K562 (cell line): ENCODE data around the gene DCAF4. TPM values are rescaled to one million over a fixed set of nuclear protein-coding genes. Genes with fewer than 3 reads are reported as not detected.

Source experiments
- ATAC-seq: fragments of 200-7000 bp; cut with Tn5 transposase; 3 replicates; pipeline ENCODE4 v1.9.1; 2020; ENCODE audit warnings: moderate library complexity
- BruUV-seq: library from RNA; stranded (reverse); fragments of 400-500 nt; replicated peaks from 2 replicates; lab custom pipeline; 2021; lab: Mats Ljungman, UMichigan
- CTCF ChIA-PET: fragments of 300-600 bp; formaldehyde crosslinking; extraction: SDS; loops from one replicate; lab custom pipeline; 2021; ENCODE audit warnings: low intra/inter-chr PET ratio; lab: Yijun Ruan, JAX
- POLR2A ChIA-PET: fragments of 300-600, 350-650 bp; sonication (Branson Sonifier 250); formaldehyde crosslinking; extraction: SDS; loops from one replicate; lab custom pipeline; 2021; ENCODE audit warnings: antibody characterized with exemption, inconsistent platforms; lab: Yijun Ruan, JAX
- DNase-seq, 4 experiments: peaks; one replicate each; pipeline versions ENCODE4 v3.0.0 to v3.0.0-alpha.2; 2011 to 2018; ENCODE audit warnings: low spot score in 3 of 4, mixed read lengths in 3 of 4; ENCODE audit errors: extremely low read depth in 1 of 4
- FAIRE-seq: peaks from 2 replicates; lab custom pipeline; 2011; peaks lifted over from hg19 to GRCh38; lab: Jason Lieb, UNC
- H2AFZ ChIP-seq: 2 replicates; pipeline ENCODE4 v1.6.0; 2011; ENCODE audit warnings: low read depth, low read length, control low read depth, inconsistent platforms
- H3K27ac ChIP-seq: fragments of 200-600 bp; 3 replicates; pipeline ENCODE4 v1.8.0; 2011; ENCODE audit warnings: low read depth, mild to moderate bottlenecking, control low read depth, inconsistent platforms, low read length, moderate library complexity, mixed read lengths; ENCODE audit errors: extremely low read depth
- H3K27me3 ChIP-seq, 2 experiments: fragments of 300-600 bp in 1 of 2; 2 replicates in 1 of 2; 3 replicates in 1 of 2; pipeline versions ENCODE4 v1.6.0 to v1.8.0; 2011; ENCODE audit warnings: inconsistent platforms in 2 of 2, low read length in 2 of 2, mild to moderate bottlenecking in 1 of 2, mixed read lengths in 1 of 2, moderate library complexity in 1 of 2; ENCODE audit not compliant: control insufficient read depth in 2 of 2, insufficient read depth in 2 of 2
- H3K36me3 ChIP-seq: fragments of 300-600 bp; 3 replicates; pipeline ENCODE4 v1.8.0; 2011; ENCODE audit warnings: mild to moderate bottlenecking, low read length, inconsistent platforms; ENCODE audit not compliant: control insufficient read depth, insufficient read depth
- H3K4me1 ChIP-seq, 2 experiments: fragments of 200-600 bp in 1 of 2; replicated peaks in 1 of 2; 2 replicates in 1 of 2; 3 replicates in 1 of 2; pipeline versions ENCODE4 v1.5.1 to v1.8.0; 2011; ENCODE audit warnings: inconsistent platforms in 2 of 2, low read length in 2 of 2, mild to moderate bottlenecking in 1 of 2, mixed read lengths in 1 of 2, moderate library complexity in 1 of 2; ENCODE audit not compliant: control insufficient read depth in 2 of 2, insufficient read depth in 2 of 2
- H3K4me2 ChIP-seq: 2 replicates; pipeline ENCODE4 v1.6.1; 2011; ENCODE audit warnings: low read length, control low read depth, inconsistent platforms, mixed read lengths; ENCODE audit not compliant: insufficient read depth
- H3K4me3 ChIP-seq: fragments of 200-600 bp; sonication (generic), shearing (Covaris generic); 2 replicates; pipeline ENCODE4 v1.5.1; 2016; ENCODE audit warnings: control low read depth, inconsistent platforms
- H3K79me2 ChIP-seq: fragments of 200-600 bp; 3 replicates; pipeline ENCODE4 v1.8.0; 2011; ENCODE audit warnings: low read length, inconsistent platforms; ENCODE audit not compliant: control insufficient read depth, insufficient read depth
- H3K9ac ChIP-seq, 2 experiments: 2 replicates each; pipeline versions ENCODE4 v1.6.0 to v1.6.1; 2011; ENCODE audit warnings: low read depth in 2 of 2, low read length in 2 of 2, control low read depth in 1 of 2, inconsistent platforms in 1 of 2, mild to moderate bottlenecking in 1 of 2, mixed read lengths in 1 of 2; ENCODE audit not compliant: insufficient read depth in 1 of 2
- H3K9me1 ChIP-seq: one replicate; pipeline ENCODE4 v1.6.0; 2011; ENCODE audit warnings: inconsistent platforms, mild to moderate bottlenecking, low read length, moderate library complexity; ENCODE audit not compliant: control insufficient read depth, insufficient read depth
- H3K9me3 ChIP-seq: replicated peaks from 2 replicates; pipeline ENCODE4 v1.5.1; 2011; ENCODE audit warnings: low read depth, low read length, inconsistent platforms; ENCODE audit not compliant: control insufficient read depth, insufficient read depth
- H4K20me1 ChIP-seq: replicated peaks from 2 replicates; pipeline ENCODE4 v1.6.1; 2011; ENCODE audit warnings: low read length, inconsistent platforms, mixed read lengths; ENCODE audit not compliant: control insufficient read depth, insufficient read depth
- CBX2 ChIP-seq: fragments of 200-600 bp; sonication (generic); IDR thresholded peaks from one replicate; pipeline ENCODE4 v1.6.1; 2012; ENCODE audit warnings: mild to moderate bottlenecking, low read length, inconsistent platforms; ENCODE audit not compliant: insufficient read depth, poor library complexity, severe bottlenecking
- CC2D1A ChIP-seq: fragments of 450-650 bp; IDR thresholded peaks from 2 replicates; pipeline ENCODE4 v1.6.1; 2017; ENCODE audit warnings: mild to moderate bottlenecking
- CREB5 ChIP-seq: fragments of 250-450 bp; sonication (Bioruptor Pico); IDR thresholded peaks from 2 replicates; pipeline ENCODE4 v1.5.0; 2020; ENCODE audit warnings: mild to moderate bottlenecking
- FOXM1 ChIP-seq, 2 experiments: fragments of 450-650 bp in 1 of 2; sonication (generic) in 1 of 2; formaldehyde crosslinking in 1 of 2; IDR thresholded peaks; 2 replicates each; pipeline versions ENCODE4 v1.6.1 to v1.9.0; 2017 to 2022; ENCODE audit warnings: low read depth in 2 of 2, mild to moderate bottlenecking in 2 of 2, missing genetic modification reagents in 1 of 2, moderate library complexity in 1 of 2
- KLF13 ChIP-seq: fragments of 450-650 bp; IDR thresholded peaks from 2 replicates; pipeline ENCODE4 v1.6.1; 2016; ENCODE audit warnings: missing genetic modification characterization, low read depth, mild to moderate bottlenecking, missing compliant biosample characterization, moderate library complexity, borderline replicate concordance
- MYC ChIP-seq, 2 experiments: fragments of 250-450 bp in 1 of 2; sonication (Bioruptor Pico) in 1 of 2; IDR thresholded peaks; 2 replicates each; pipeline versions ENCODE4 v1.5.1 to v1.6.1; 2012 to 2021; ENCODE audit warnings: low read depth in 2 of 2, borderline replicate concordance in 1 of 2, improper control_type of control experiment in 1 of 2, low read length in 1 of 2, mild to moderate bottlenecking in 1 of 2, moderate library complexity in 1 of 2
- NR0B1 ChIP-seq: fragments of 450-650 bp; IDR thresholded peaks from one replicate; pipeline ENCODE4 v1.6.1; 2018; ENCODE audit warnings: mild to moderate bottlenecking, moderate library complexity; ENCODE audit not compliant: partially characterized antibody
- NR2C2 ChIP-seq, 2 experiments: fragments of 200-800 bp in 1 of 2; sonication (Bioruptor generic) in 1 of 2; sonication (generic) in 1 of 2; formaldehyde crosslinking in 1 of 2; IDR thresholded peaks; 2 replicates each; pipeline versions ENCODE4 v1.6.1 to v1.8.0; 2016 to 2022; ENCODE audit warnings: mild to moderate bottlenecking in 1 of 2, missing compliant biosample characterization in 1 of 2, missing genetic modification characterization in 1 of 2, missing genetic modification reagents in 1 of 2
- POLR2H ChIP-seq: IDR thresholded peaks from 2 replicates; pipeline ENCODE4 v1.6.1; 2016; ENCODE audit warnings: missing genetic modification characterization, low read depth, mild to moderate bottlenecking, control low read depth, missing compliant biosample characterization, moderate library complexity
- RBM22 ChIP-seq: fragments of 200-400 bp; formaldehyde crosslinking; IDR thresholded peaks from 2 replicates; pipeline ENCODE4 v1.6.1; 2018; ENCODE audit warnings: low read length, low read depth; ENCODE audit not compliant: poor library complexity, severe bottlenecking
- RBM34 ChIP-seq: fragments of 200-400 bp; formaldehyde crosslinking; IDR thresholded peaks from 2 replicates; pipeline ENCODE4 v1.6.1; 2018; ENCODE audit warnings: low read length, borderline replicate concordance; ENCODE audit not compliant: insufficient read depth
- SOX6 ChIP-seq: fragments of 450-650 bp; IDR thresholded peaks from 2 replicates; pipeline ENCODE4 v1.6.1; 2014; ENCODE audit warnings: mild to moderate bottlenecking
- WHSC1 ChIP-seq: IDR thresholded peaks from one replicate; pipeline ENCODE4 v1.6.1; 2012; ENCODE audit warnings: low read length, control low read depth, inconsistent platforms
- WGBS: fragments of 100-300 bp; shearing (Covaris generic); methylation state at CpG from one replicate; pipeline ENCODE4 v1.1.6; 2016; ENCODE audit warnings: low coverage, mixed read lengths; ENCODE audit not compliant: insufficient coverage; ENCODE audit errors: missing lambda C conversion rate; 5-methylcytosine and 5-hydroxymethylcytosine counted together
- in situ Hi-C: fragments of 300-500 bp; cut with MboI; formaldehyde crosslinking; loops from 4 replicates; pipeline ENCODE4 v1.15.0; 2018; ENCODE audit warnings: inconsistent platforms, mixed read lengths
- intact Hi-C: fragments of 100-400 bp; cut with micrococcal nuclease; formaldehyde crosslinking; loops from 2 replicates; pipeline ENCODE4 v1.14.2; 2022
- polyA plus RNA-seq, 8 experiments: library from polyadenylated mRNA; depleted of rRNA in 4 of 8; stranded (reverse) in 5 of 8; unstranded in 3 of 8; fragments of >200 nt; fragmentation: Nextera tagmentation in 2 of 8; fragmentation: Illumina TruSeq in 1 of 8; extraction: Ambion mirVana in 2 of 8; extraction: Trizol in 1 of 8; gene quantifications; 2 replicates each; pipeline versions ENCODE4 v1.2.1 to v1.2.3, GENCODE V29; 2011 to 2014; ENCODE audit warnings: inconsistent platforms in 1 of 8, missing spikeins in 1 of 8
- total RNA-seq, 7 experiments: library from RNA; depleted of rRNA in 6 of 7; stranded (reverse); fragments of >200 nt in 6 of 7; fragmentation: Illumina TruSeq in 2 of 7; extraction: Trizol in 2 of 7; gene quantifications; 2 replicates each; pipeline versions ENCODE4 v1.2.1 to v1.2.3, GENCODE V29; 2011 to 2021; ENCODE audit warnings: low replicate concordance in 1 of 7

The DCAF4 gene
- total and polyA plus RNA-seq, 9 of the 15 experiments (the other 6 are each of a cell fraction or from before 2014, with no cell fraction given), result 2.7 to 49.2 (median 22.9) TPM

DNA sequence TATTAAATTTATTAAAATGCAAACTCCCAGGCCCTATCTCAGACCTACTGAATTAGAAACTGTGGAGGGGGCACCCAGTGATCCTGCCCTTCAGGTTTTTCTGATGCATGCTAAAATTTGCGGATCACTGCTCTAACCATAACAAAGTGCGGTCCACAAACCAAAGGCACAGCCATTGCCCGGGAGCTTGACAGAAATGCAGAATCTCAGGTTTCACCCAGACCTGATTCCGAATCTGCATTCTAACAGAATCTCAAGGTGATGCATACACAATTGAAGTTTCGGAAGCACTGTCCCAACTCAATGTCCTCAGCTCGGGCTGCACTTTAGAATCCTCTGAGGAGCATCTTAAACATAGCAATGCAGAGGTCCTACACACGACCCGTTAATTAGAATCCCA lies 54.6 kb downstream of the DCAF4 start:
- POLR2A ChIA-PET, result interaction anchor here (0.6 to 2.2 kb wide), 3 partner anchors 13 to 50 kb away, joined by 3 to 5 read pairs (median 3); no protein-coding TSS in a partner anchor

DNA sequence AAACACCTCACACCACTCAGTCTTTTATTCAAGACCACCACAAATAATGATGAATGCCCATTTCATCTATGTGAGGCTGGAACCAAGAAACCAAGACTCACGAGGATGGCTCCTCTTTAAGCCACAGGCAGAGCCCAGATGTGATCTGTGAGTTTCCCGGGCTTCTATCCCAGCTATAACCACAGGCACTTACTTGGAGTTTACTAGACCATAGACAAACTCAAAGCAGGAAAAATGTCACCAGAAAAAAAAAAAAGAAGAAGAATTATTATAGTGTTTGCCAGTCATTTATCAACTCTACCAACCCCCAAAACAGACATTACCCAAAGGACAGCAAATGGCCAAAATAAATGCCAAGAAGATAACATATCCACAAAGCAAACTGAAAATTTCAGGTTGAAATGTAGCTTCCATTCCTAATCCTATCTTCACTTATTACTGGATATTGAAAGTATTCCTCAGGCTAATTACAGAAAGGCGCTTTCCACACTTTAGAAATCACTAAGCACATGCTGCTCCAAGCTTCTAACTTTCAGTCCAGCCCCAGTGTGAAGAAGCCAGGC lies 56.0 kb downstream of the DCAF4 start:
- Histone ChIP-seq H3K4me1 (no peaks in the 10 kb centered on the region), H3K4me2 (no peak overlapping the region), H3K27ac (no peak overlapping the region), H2AFZ (no peak overlapping the region), H3K9me3 (no peaks in the 10 kb centered on the region), H4K20me1 (no peaks in the 10 kb centered on the region), H3K9ac (no peak overlapping the region), H3K27me3 (no peaks in the 10 kb centered on the region), H3K4me3 (no peak overlapping the region), H3K36me3 (no peaks in the 10 kb centered on the region), H3K9me1 (no peaks in the 10 kb centered on the region), H3K79me2 (no peaks in the 10 kb centered on the region)
- ChIA-PET POLR2A (interaction anchor here (0.6 to 2.2 kb wide), 2 partner anchors 12 to 14 kb away, joined by 4 to 5 read pairs; no protein-coding TSS in a partner anchor), CTCF (no interaction called here)
- intact Hi-C loops, result no loop called here
- WGBS, result 51% methylated on average over 3 of the region's 3 CpGs
- FAIRE-seq, result no peak
- ATAC-seq, result no peak
- no TSS peak for BruUV-seq
- in situ Hi-C loops, result no loop called here
- TF ChIP-seq RBM22 (no peak), WHSC1 (no peak), CREB5 (no peak), FOXM1 (IDR thresholded peaks at IDR 0.05; ENCODE audit: low read depth) (no peak), FOXM1 (CRISPR knock-in tag; IDR thresholded peaks at IDR 0.05; ENCODE audit: low read depth) (no peak), NR2C2 (CRISPR knock-in tag; IDR thresholded peaks at IDR 0.05) (no peak), NR2C2 (tag; IDR thresholded peaks at IDR 0.05) (no peak), MYC (IDR thresholded peaks at IDR 0.05; ENCODE audit: low read depth, low read length) (no peak), MYC (CRISPR knock-in tag; IDR thresholded peaks at IDR 0.05; ENCODE audit: borderline replicate concordance, low read depth) (no peak), RBM34 (no peak), NR0B1 (no peak)
- no peak for DNase-seq

More for the DNA sequence above, 54.6 kb downstream of the DCAF4 start:
- no peak overlapping the region for H3K9ac ChIP-seq
- no peak for TF ChIP-seq KLF13 (tag)
- no peak for TF ChIP-seq CC2D1A
- TF ChIP-seq SOX6, result no peak
- TF ChIP-seq POLR2H (tag), result no peak
- no peak for TF ChIP-seq CBX2
- H3K79me2 ChIP-seq, result no peaks in the 10 kb centered on the region
- WGBS, result 80% methylated on average over 8 of the region's 8 CpGs
- FAIRE-seq (no peak), DNase-seq (no peak), ATAC-seq (no peak)
- intact Hi-C loops, result no loop called here
- no peaks in the 10 kb centered on the region for H3K4me1 ChIP-seq
- H3K36me3 ChIP-seq, result no peaks in the 10 kb centered on the region
- no peaks in the 10 kb centered on the region for H4K20me1 ChIP-seq
- CTCF ChIA-PET, result no interaction called here
- H3K9me3 ChIP-seq, result no peaks in the 10 kb centered on the region
- H3K4me3 ChIP-seq, result no peak overlapping the region
- no peak overlapping the region for H3K4me2 ChIP-seq
- H2AFZ ChIP-seq, result no peak overlapping the region
- no peak overlapping the region for H3K27ac ChIP-seq
- H3K9me1 ChIP-seq, result no peaks in the 10 kb centered on the region
- no TSS peak for BruUV-seq
- no peaks in the 10 kb centered on the region for H3K27me3 ChIP-seq
- in situ Hi-C loops, result no loop called here
